Measurements from ENCODE around the gene ACP5.
"Not testable (repeated sequence)": the region's sequence is repeated elsewhere in the genome, so short reads cannot be mapped to it uniquely, and the experiment has no call there.

Gene ACP5

GRCh38 chr19:11578258-11579142 lies 1.1 kb upstream of the ACP5 start:
- peak in 1 of 2 donors; percentile 36 for DNase-seq

- no peak for DNase-seq
Observed at GRCh38 chr19:11576227-11576626, 1.2 kb downstream of the ACP5 start.

GRCh38 chr19:11574689-11575088 lies 2.8 kb downstream of the ACP5 start:
- no peak for DNase-seq

- DNase-seq: not testable (repeated sequence)
Observed at GRCh38 chr19:11573763-11574162, 3.7 kb downstream of the ACP5 start.

- DNase-seq: not testable (repeated sequence)
Observed at GRCh38 chr19:11573354-11573753, 4.1 kb downstream of the ACP5 start.

- no peak for DNase-seq
Observed at GRCh38 chr19:11570039-11570462, 7.4 kb downstream of the ACP5 start.

GRCh38 chr19:11566164-11566563 lies 11.3 kb downstream of the ACP5 start:
- no peak for DNase-seq

GRCh38 chr19:11565649-11565980 lies 11.8 kb downstream of the ACP5 start:
- DNase-seq: not testable (repeated sequence)

GRCh38 chr19:11564082-11564807 lies 13.2 kb downstream of the ACP5 start:
- DNase-seq: not testable (repeated sequence)

- DNase-seq: no peak
Observed at GRCh38 chr19:11563532-11563931, 13.9 kb downstream of the ACP5 start.

GRCh38 chr19:11560404-11561051 lies 16.9 kb downstream of the ACP5 start:
- peak; percentile 58 to 67 for DNase-seq

- DNase-seq: peak; percentile 96 to 98
Observed at GRCh38 chr19:11558881-11559828, 18.3 kb downstream of the ACP5 start, which contains the start of gene ELOF1. Gene ELOF1 (minus strand): TSS chr19:11559230. CDS start chr19:11554347, 4,883 bp downstream.

- DNase-seq: no peak
Observed at GRCh38 chr19:11556634-11557420, 20.6 kb downstream of the ACP5 start.

- DNase-seq: no peak
Observed at GRCh38 chr19:11555246-11555645, 22.2 kb downstream of the ACP5 start.

GRCh38 chr19:11554160-11554559 lies 23.3 kb downstream of the ACP5 start:
- DNase-seq: no peak

GRCh38 chr19:11552666-11553372 lies 24.6 kb downstream of the ACP5 start:
- no peak for DNase-seq

GRCh38 chr19:11551603-11552235 lies 25.7 kb downstream of the ACP5 start:
- DNase-seq: no peak

GRCh38 chr19:11550265-11550664 lies 27.2 kb downstream of the ACP5 start:
- no peak for DNase-seq

- no peak for DNase-seq
Observed at GRCh38 chr19:11549386-11549953, 28.0 kb downstream of the ACP5 start.

Data from activated CD4-positive, alpha-beta T cell treated with anti-CD3 and anti-CD28 coated beads for 4 hours (primary cell).